B cell (primary cell): Measurements from ENCODE around the gene RHPN2.

Experiments used
- EZH2 ChIP-seq: IDR thresholded peaks from 2 replicates; pipeline ENCODE4 v1.6.1; 2012; ENCODE audit warnings: borderline replicate concordance, low read depth, mild to moderate bottlenecking, moderate library complexity, low read length; ENCODE audit not compliant: insufficient read depth, poor library complexity, severe bottlenecking
- TF ChIP-seq, protein P1 (sequence below): fragments of 200-600 bp; IDR thresholded peaks from one replicate; pipeline ENCODE4 v1.8.0; 2022; ENCODE audit warnings: antibody characterized with exemption, mild to moderate bottlenecking

GRCh38 chr19:33047422-33047821 is 17.3 kb downstream of the RHPN2 start:
- no peak for TF ChIP-seq EZH2
- TF ChIP-seq, protein P1, sequence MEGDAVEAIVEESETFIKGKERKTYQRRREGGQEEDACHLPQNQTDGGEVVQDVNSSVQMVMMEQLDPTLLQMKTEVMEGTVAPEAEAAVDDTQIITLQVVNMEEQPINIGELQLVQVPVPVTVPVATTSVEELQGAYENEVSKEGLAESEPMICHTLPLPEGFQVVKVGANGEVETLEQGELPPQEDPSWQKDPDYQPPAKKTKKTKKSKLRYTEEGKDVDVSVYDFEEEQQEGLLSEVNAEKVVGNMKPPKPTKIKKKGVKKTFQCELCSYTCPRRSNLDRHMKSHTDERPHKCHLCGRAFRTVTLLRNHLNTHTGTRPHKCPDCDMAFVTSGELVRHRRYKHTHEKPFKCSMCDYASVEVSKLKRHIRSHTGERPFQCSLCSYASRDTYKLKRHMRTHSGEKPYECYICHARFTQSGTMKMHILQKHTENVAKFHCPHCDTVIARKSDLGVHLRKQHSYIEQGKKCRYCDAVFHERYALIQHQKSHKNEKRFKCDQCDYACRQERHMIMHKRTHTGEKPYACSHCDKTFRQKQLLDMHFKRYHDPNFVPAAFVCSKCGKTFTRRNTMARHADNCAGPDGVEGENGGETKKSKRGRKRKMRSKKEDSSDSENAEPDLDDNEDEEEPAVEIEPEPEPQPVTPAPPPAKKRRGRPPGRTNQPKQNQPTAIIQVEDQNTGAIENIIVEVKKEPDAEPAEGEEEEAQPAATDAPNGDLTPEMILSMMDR, result no peak
